SH-SY5Y (cell line): Measurements from ENCODE around the gene AGAP1.

Experiments used
- GATA2 ChIP-seq: IDR thresholded peaks from 2 replicates; pipeline ENCODE4 v1.6.1; 2011; ENCODE audit warnings: mild to moderate bottlenecking, low read depth, low read length
- GATA3 ChIP-seq: IDR thresholded peaks from 2 replicates; pipeline ENCODE4 v1.6.1; 2011; ENCODE audit warnings: low read depth, mild to moderate bottlenecking, low read length, moderate library complexity

GRCh38 chr2:235722869-235723268 is 229.0 kb downstream of the AGAP1 start:
- no peak for TF ChIP-seq GATA3
- TF ChIP-seq GATA2, result no peak
